ENCODE data around the gene MOGAT1.

- TF ChIP-seq PBX3 (CRISPR knock-in tag; IDR thresholded peaks at IDR 0.05), result no peak
- no peak for TF ChIP-seq ZFP37 (tag by site-specific recombination; IDR thresholded peaks at IDR 0.05)
- no peak for TF ChIP-seq CTCF (tag by site-specific recombination; IDR thresholded peaks at IDR 0.05)
- no peak for TF ChIP-seq ZNF404 (tag by site-specific recombination; IDR thresholded peaks at IDR 0.05)
- no peak for TF ChIP-seq ZNF324 (tag by site-specific recombination; IDR thresholded peaks at IDR 0.05)
Observed at GRCh38 chr2:222627764-222628163, 43.7 kb upstream of the MOGAT1 start.

Measured in HEK293 (cell line).